Measurements from ENCODE around the gene RAP2A.

RAP2A gene

GRCh38 chr13:97401421-97401820 lies 32.5 kb upstream of the RAP2A start:
- no peak overlapping the region for H3K4me3 ChIP-seq (ENCODE audit: low read depth in 1 of 2, low read length in 2 of 2)

GRCh38 chr13:97403893-97404750 lies 29.8 kb upstream of the RAP2A start:
- DNase-seq (no peak), ATAC-seq (ENCODE audit: insufficient read depth, low read depth) (peak; percentile 52; the same call in 1 of the 3 replicates)
- Histone ChIP-seq H3K27ac (ENCODE audit: low read length) (no peak overlapping the region), H3K4me2 (ENCODE audit: insufficient read depth, low read length) (no peak overlapping the region), H3K36me3 (ENCODE audit: insufficient read depth, low read length) (no peaks in the 10 kb centered on the region), H3K9ac (ENCODE audit: low read depth, low read length) (no peak overlapping the region), H3K9me3 (ENCODE audit: insufficient read depth, low read length, severe bottlenecking) (no peaks in the 10 kb centered on the region), H4K20me1 (ENCODE audit: insufficient read depth, low read length) (no peaks in the 10 kb centered on the region), H3K4me3 (ENCODE audit: low read depth in 1 of 2, low read length in 2 of 2) (no peak overlapping the region), H3K4me1 (ENCODE audit: insufficient read depth, low read length) (no peaks in the 10 kb centered on the region), H3K79me2 (ENCODE audit: insufficient read depth, low read length) (no peaks in the 10 kb centered on the region), H2AFZ (ENCODE audit: low read depth, low read length) (no peak overlapping the region), H3K27me3 (ENCODE audit: insufficient read depth, low read length, poor library complexity) (no peaks in the 10 kb centered on the region)
- no peak for TF ChIP-seq CTCF (IDR thresholded peaks at IDR 0.05; ENCODE audit: borderline replicate concordance, extremely low read depth, low read length, poor library complexity, severe bottlenecking)

More at GRCh38 chr13:97401421-97401820, 32.5 kb upstream of the RAP2A start:
- TF ChIP-seq CTCF (IDR thresholded peaks at IDR 0.05; ENCODE audit: borderline replicate concordance, extremely low read depth, low read length, poor library complexity, severe bottlenecking), result no peak
- TF ChIP-seq EZH2 (IDR thresholded peaks at IDR 0.05; ENCODE audit: borderline replicate concordance, low read depth, low read length, severe bottlenecking), result no peak
- Histone ChIP-seq H3K27me3 (ENCODE audit: insufficient read depth, low read length, poor library complexity) (no peaks in the 10 kb centered on the region), H3K27ac (ENCODE audit: low read length) (no peak overlapping the region), H3K9ac (ENCODE audit: low read depth, low read length) (no peak overlapping the region), H2AFZ (ENCODE audit: low read depth, low read length) (no peak overlapping the region), H3K4me2 (ENCODE audit: insufficient read depth, low read length) (no peak overlapping the region), H4K20me1 (ENCODE audit: insufficient read depth, low read length) (no peaks in the 10 kb centered on the region), H3K36me3 (ENCODE audit: insufficient read depth, low read length) (no peaks in the 10 kb centered on the region), H3K9me3 (ENCODE audit: insufficient read depth, low read length, severe bottlenecking) (no peaks in the 10 kb centered on the region), H3K4me1 (ENCODE audit: insufficient read depth, low read length) (no peaks in the 10 kb centered on the region), H3K79me2 (ENCODE audit: insufficient read depth, low read length) (no peaks in the 10 kb centered on the region)
- DNase-seq (no peak), ATAC-seq (ENCODE audit: insufficient read depth, low read depth) (no peak)

GRCh38 chr13:97407540-97407939 lies 26.4 kb upstream of the RAP2A start:
- DNase-seq (no peak), ATAC-seq (ENCODE audit: insufficient read depth, low read depth) (no peak)
- Histone ChIP-seq H3K36me3 (ENCODE audit: insufficient read depth, low read length) (no peaks in the 10 kb centered on the region), H3K27me3 (ENCODE audit: insufficient read depth, low read length, poor library complexity) (no peaks in the 10 kb centered on the region), H3K4me3 (ENCODE audit: low read depth in 1 of 2, low read length in 2 of 2) (no peak overlapping the region), H3K4me1 (ENCODE audit: insufficient read depth, low read length) (no peaks in the 10 kb centered on the region), H3K79me2 (ENCODE audit: insufficient read depth, low read length) (no peaks in the 10 kb centered on the region), H2AFZ (ENCODE audit: low read depth, low read length) (no peak overlapping the region), H3K27ac (ENCODE audit: low read length) (no peak overlapping the region), H4K20me1 (ENCODE audit: insufficient read depth, low read length) (no peaks in the 10 kb centered on the region), H3K4me2 (ENCODE audit: insufficient read depth, low read length) (no peak overlapping the region), H3K9ac (ENCODE audit: low read depth, low read length) (no peak overlapping the region), H3K9me3 (ENCODE audit: insufficient read depth, low read length, severe bottlenecking) (no peaks in the 10 kb centered on the region)
- no peak for TF ChIP-seq CTCF (IDR thresholded peaks at IDR 0.05; ENCODE audit: borderline replicate concordance, extremely low read depth, low read length, poor library complexity, severe bottlenecking)
- TF ChIP-seq EZH2 (IDR thresholded peaks at IDR 0.05; ENCODE audit: borderline replicate concordance, low read depth, low read length, severe bottlenecking), result no peak

All from DND-41 (cell line).